ENCODE data around the gene ARHGEF37. TPM values are rescaled to one million over a fixed set of nuclear protein-coding genes. Genes with fewer than 3 reads are reported as not detected.

The ARHGEF37 gene
- total RNA-seq, 2 experiments from 2014 or later = 1.4 TPM; not detected in 1

GRCh38 chr5:149677731-149678130 is 96.4 kb downstream of the ARHGEF37 start:
- CTCF ChIA-PET (ENCODE audit: unreplicated experiment) = no interaction called here
- Histone ChIP-seq H3K36me3 (ENCODE audit: insufficient read depth, low read length) (no peaks in the 10 kb centered on the region), H3K9me2 (ENCODE audit: insufficient read depth, low read length) (no peaks in the 10 kb centered on the region), H3K9me3 (ENCODE audit: low read length) (no peaks in the 10 kb centered on the region), H3K79me2 (ENCODE audit: insufficient read depth, low read depth, low read length) (no peaks in the 10 kb centered on the region), H3K4me2 (ENCODE audit: low read length) (no peak overlapping the region), H3K27ac (ENCODE audit: low read depth, low read length, poor library complexity, severe bottlenecking) (no peak overlapping the region), H3K4me3 (ENCODE audit: low read depth, low read length, poor library complexity, severe bottlenecking) (no peak overlapping the region), H3K4me1 (ENCODE audit: insufficient read depth, low read length, poor library complexity, severe bottlenecking) (peaks cover 19% of the 10 kb centered on the region), H2AFZ (ENCODE audit: low read length) (no peak overlapping the region), H4K20me1 (ENCODE audit: insufficient read depth, low read length) (no peaks in the 10 kb centered on the region)
- TF ChIP-seq EZH2phosphoT487 (IDR thresholded peaks at IDR 0.05; ENCODE audit: borderline replicate concordance, low read depth, low read length) = no peak
- intact Hi-C loops (cut with micrococcal nuclease; ENCODE audit: unreplicated experiment) = no loop called here
- BruUV-seq (replicated peaks) = no TSS peak
- DNase-seq (ENCODE audit: low spot score) = no peak
- POLR2A ChIA-PET = interaction anchor here (1.9 kb wide), 1 partner anchor 18 kb away, joined by 5 read pairs; no protein-coding TSS in a partner anchor

DNA sequence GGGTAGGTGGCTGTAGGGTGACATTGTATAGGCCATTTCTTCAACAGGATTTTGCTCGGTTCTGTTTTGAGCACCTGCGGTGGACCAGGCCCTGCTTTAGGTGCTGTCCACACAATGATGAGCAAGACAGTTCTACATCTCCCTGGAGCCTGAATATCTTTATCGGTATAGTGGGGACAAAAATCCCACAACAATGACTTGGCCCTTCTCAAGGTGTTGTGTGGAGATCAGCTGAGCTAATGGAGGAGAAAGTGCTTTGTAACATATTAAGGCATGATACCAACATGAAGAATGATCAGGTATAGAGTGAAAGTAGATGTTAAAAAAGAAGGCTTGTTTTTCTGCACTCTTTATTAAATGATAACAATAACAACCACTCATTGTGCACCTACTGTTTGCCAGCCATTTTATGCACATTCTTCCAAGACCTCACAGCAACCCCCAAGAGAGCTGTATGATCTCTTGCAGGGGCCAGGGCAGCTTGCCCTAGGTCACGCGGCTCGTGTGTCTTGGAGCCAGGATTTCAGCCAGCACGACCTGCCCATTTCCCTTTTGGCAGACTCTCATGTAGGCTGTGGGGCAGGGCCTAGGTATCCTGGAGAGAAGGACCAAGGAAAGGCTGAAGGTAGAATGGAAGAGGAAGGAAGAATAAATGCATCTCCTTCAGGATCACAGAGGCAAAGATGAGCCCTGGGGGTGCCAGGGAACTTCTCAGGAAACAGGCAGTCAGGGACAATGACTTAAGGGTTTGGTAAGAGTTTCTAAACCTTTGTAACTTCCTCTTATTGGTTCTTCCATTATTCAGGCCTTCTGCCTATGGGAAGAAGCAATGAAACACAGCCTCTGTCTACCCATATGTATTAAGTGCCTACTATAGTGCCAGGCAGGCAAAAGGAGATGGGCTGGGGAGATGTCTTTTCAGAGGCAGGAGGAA is 98.8 kb downstream of the ARHGEF37 start:
- Histone ChIP-seq H3K27ac (ENCODE audit: low read depth, low read length, poor library complexity, severe bottlenecking) (peak overlapping the region; percentile 41), H2AFZ (ENCODE audit: low read length) (peak overlapping the region; percentile 10; the same call in 1 of the 2 replicates), H3K9me3 (ENCODE audit: low read length) (no peaks in the 10 kb centered on the region), H3K4me2 (ENCODE audit: low read length) (peak overlapping the region; percentile 58), H3K4me1 (ENCODE audit: insufficient read depth, low read length, poor library complexity, severe bottlenecking) (peaks cover 19% of the 10 kb centered on the region), H3K79me2 (ENCODE audit: insufficient read depth, low read depth, low read length) (no peaks in the 10 kb centered on the region), H3K9me2 (ENCODE audit: insufficient read depth, low read length) (no peaks in the 10 kb centered on the region), H3K36me3 (ENCODE audit: insufficient read depth, low read length) (no peaks in the 10 kb centered on the region), H4K20me1 (ENCODE audit: insufficient read depth, low read length) (no peaks in the 10 kb centered on the region), H3K4me3 (ENCODE audit: low read depth, low read length, poor library complexity, severe bottlenecking) (no peak overlapping the region)
- ChIA-PET CTCF (ENCODE audit: unreplicated experiment) (no interaction called here), POLR2A (no interaction called here)
- DNase-seq (ENCODE audit: low spot score) = no peak
- TF ChIP-seq EZH2phosphoT487 (IDR thresholded peaks at IDR 0.05; ENCODE audit: borderline replicate concordance, low read depth, low read length) (no peak), CTCF (conservative IDR thresholded peaks at IDR 0.05; ENCODE audit: low read length) (no peak)
- intact Hi-C loops (cut with micrococcal nuclease; ENCODE audit: unreplicated experiment) = loop anchor here (2.0 kb wide), 1 partner anchor 51 kb away; the partner anchor contains the start of gene PPARGC1B
- BruUV-seq (replicated peaks) = no TSS peak

DNA sequence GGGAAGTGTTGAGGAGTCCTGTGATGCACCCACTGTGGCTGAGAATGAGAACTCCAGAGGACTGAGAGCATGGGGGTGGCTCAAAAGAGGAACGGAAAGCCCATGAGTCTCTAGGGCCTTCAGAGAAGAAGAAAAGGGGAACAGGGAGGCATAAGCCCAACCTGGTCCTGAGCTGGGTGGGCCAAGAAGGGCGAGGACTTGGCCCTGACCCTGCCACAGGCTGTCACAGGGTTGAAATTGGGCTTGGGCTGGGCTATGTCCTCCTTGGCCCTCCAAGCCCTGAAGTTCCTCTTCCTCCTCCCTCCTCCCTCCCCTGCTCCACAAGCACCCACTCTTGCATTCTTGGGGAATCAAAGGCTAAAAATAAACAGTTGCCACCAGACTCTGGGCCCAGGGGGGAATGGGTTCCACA is 99.5 kb downstream of the ARHGEF37 start:
- ChIA-PET CTCF (ENCODE audit: unreplicated experiment) (no interaction called here), POLR2A (interaction anchor here (0.6 kb wide), 1 partner anchor 232 kb away, joined by 11 read pairs; no protein-coding TSS in a partner anchor)
- H3K4me3 ChIP-seq (ENCODE audit: low read depth, low read length, poor library complexity, severe bottlenecking) = no peak overlapping the region
- no peaks in the 10 kb centered on the region for H3K36me3 ChIP-seq (ENCODE audit: insufficient read depth, low read length)
- TF ChIP-seq EZH2phosphoT487 (IDR thresholded peaks at IDR 0.05; ENCODE audit: borderline replicate concordance, low read depth, low read length) (no peak), CTCF (conservative IDR thresholded peaks at IDR 0.05; ENCODE audit: low read length) (no peak)
- peak; percentile 84 for DNase-seq (ENCODE audit: low spot score)
- H3K79me2 ChIP-seq (ENCODE audit: insufficient read depth, low read depth, low read length) = no peaks in the 10 kb centered on the region
- H3K4me2 ChIP-seq (ENCODE audit: low read length) = peak overlapping the region; percentile 58
- no peaks in the 10 kb centered on the region for H4K20me1 ChIP-seq (ENCODE audit: insufficient read depth, low read length)
- no peaks in the 10 kb centered on the region for H3K9me3 ChIP-seq (ENCODE audit: low read length)
- peaks cover 19% of the 10 kb centered on the region for H3K4me1 ChIP-seq (ENCODE audit: insufficient read depth, low read length, poor library complexity, severe bottlenecking)
- H2AFZ ChIP-seq (ENCODE audit: low read length) = peak overlapping the region; percentile 10; the same call in 1 of the 2 replicates
- BruUV-seq (replicated peaks) = no TSS peak
- intact Hi-C loops (cut with micrococcal nuclease; ENCODE audit: unreplicated experiment) = loop anchor here (2.0 kb wide), 1 partner anchor 50 kb away; the partner anchor contains the start of gene PPARGC1B
- peak overlapping the region; percentile 41 for H3K27ac ChIP-seq (ENCODE audit: low read depth, low read length, poor library complexity, severe bottlenecking)
- H3K9me2 ChIP-seq (ENCODE audit: insufficient read depth, low read length) = no peaks in the 10 kb centered on the region

Measured in OCI-LY7 (cell line).